HUDEP-2 (cell line): ENCODE results near the gene SDHA.

Experiments used
- DNase-seq, 76 experiments: peaks; one replicate each; lab custom pipeline; 2025; ENCODE audit not compliant: unreplicated experiment in 76 of 76; lab: John Stamatoyannopoulos, UW

The SDHA gene

GRCh38 chr5:185095-186070 lies 32.7 kb upstream of the SDHA start:
- DNase-seq, result no peak

- no peak for DNase-seq
Measured at GRCh38 chr5:186091-187041, 31.8 kb upstream of the SDHA start.

GRCh38 chr5:187042-187431 lies 31.1 kb upstream of the SDHA start:
- no peak for DNase-seq

- no peak for DNase-seq
Measured at GRCh38 chr5:187617-188451, 30.3 kb upstream of the SDHA start.

GRCh38 chr5:188488-189481 lies 29.3 kb upstream of the SDHA start:
- DNase-seq, result peak in 74 of 76 experiments; percentile 10 to 89 (median 72)

- no peak for DNase-seq
Measured at GRCh38 chr5:189486-189885, 28.6 kb upstream of the SDHA start.

GRCh38 chr5:189976-190365 lies 28.1 kb upstream of the SDHA start:
- no peak for DNase-seq

- DNase-seq, result no peak
Measured at GRCh38 chr5:190366-191035, 27.6 kb upstream of the SDHA start.

- DNase-seq, result peak in 7 of 76 experiments; percentile 8 to 24 (median 13)
Measured at GRCh38 chr5:191036-191948, 26.8 kb upstream of the SDHA start, which contains the start of gene LRRC14B. Gene LRRC14B, plus strand, starts transcription at chr5:191495. Its CDS starts 44 bp downstream, at chr5:191539.

GRCh38 chr5:191949-192690 lies 26.0 kb upstream of the SDHA start:
- no peak for DNase-seq

GRCh38 chr5:192691-192969 lies 25.5 kb upstream of the SDHA start:
- DNase-seq, result no peak

GRCh38 chr5:192970-193831 lies 24.9 kb upstream of the SDHA start:
- DNase-seq, result no peak

GRCh38 chr5:194102-194501 lies 24.0 kb upstream of the SDHA start:
- no peak for DNase-seq

- no peak for DNase-seq
Measured at GRCh38 chr5:194603-195209, 23.4 kb upstream of the SDHA start.

GRCh38 chr5:195401-196160 lies 22.5 kb upstream of the SDHA start:
- DNase-seq, result no peak
